OCI-LY7 (cell line): ENCODE measurements around the gene ADAM11. TPM values are rescaled to one million over a fixed set of nuclear protein-coding genes. Genes with fewer than 3 reads are reported as not detected.
A peak's percentile ranks its signal among the peaks of the same experiment; 100 is the strongest.

Experiments
- BruUV-seq: library from RNA; stranded (reverse); fragments of 400-500 nt; replicated peaks from 2 replicates; lab custom pipeline; 2021; lab: Mats Ljungman, UMichigan
- CTCF ChIA-PET: fragments of 300-600 bp; sonication (Branson Sonifier 250); formaldehyde crosslinking; loops from one replicate; lab custom pipeline; 2022; ENCODE audit warnings: antibody characterized with exemption; ENCODE audit not compliant: unreplicated experiment; lab: Charles Lee
- POLR2A ChIA-PET: fragments of 300-600 bp; sonication (Branson Sonifier 250); formaldehyde crosslinking; loops from one replicate; lab custom pipeline; 2022; ENCODE audit warnings: antibody characterized with exemption; lab: Charles Lee
- DNase-seq: peaks from one replicate; pipeline ENCODE4 v3.0.0-alpha.2; 2015; ENCODE audit warnings: low spot score
- H2AFZ ChIP-seq: fragments of 200-600 bp; sonication (generic), shearing (Covaris generic); 2 replicates; pipeline ENCODE4 v1.6.1; 2014; ENCODE audit warnings: mild to moderate bottlenecking, antibody characterized with exemption, low read length, moderate library complexity
- H3K27ac ChIP-seq: fragments of 200-600 bp; sonication (generic); 2 replicates; pipeline ENCODE4 v1.5.1; 2014; ENCODE audit warnings: mixed run types, low read depth, mild to moderate bottlenecking, moderate library complexity, low read length, inconsistent platforms; ENCODE audit not compliant: poor library complexity, severe bottlenecking
- H3K36me3 ChIP-seq: fragments of 200-600 bp; sonication (generic); 2 replicates; pipeline ENCODE4 v1.6.1; 2014; ENCODE audit warnings: mild to moderate bottlenecking, antibody characterized with exemption, low read length, moderate library complexity, mixed read lengths; ENCODE audit not compliant: insufficient read depth
- H3K4me1 ChIP-seq: fragments of 200-600 bp; sonication (generic); 2 replicates; pipeline ENCODE4 v1.5.1; 2014; ENCODE audit warnings: mild to moderate bottlenecking, low read length; ENCODE audit not compliant: insufficient read depth, poor library complexity, severe bottlenecking
- H3K4me2 ChIP-seq: fragments of 200-600 bp; sonication (generic); 2 replicates; pipeline ENCODE4 v1.6.1; 2014; ENCODE audit warnings: mild to moderate bottlenecking, low read length
- H3K4me3 ChIP-seq: fragments of 200-600 bp; sonication (generic); 2 replicates; pipeline ENCODE4 v1.5.1; 2014; ENCODE audit warnings: mild to moderate bottlenecking, low read depth, low read length; ENCODE audit not compliant: poor library complexity, severe bottlenecking
- H3K79me2 ChIP-seq: fragments of 200-600 bp; sonication (generic); 2 replicates; pipeline ENCODE4 v1.6.1; 2016; ENCODE audit warnings: low read depth, mild to moderate bottlenecking, low read length, moderate library complexity, mixed read lengths; ENCODE audit not compliant: insufficient read depth
- H3K9me2 ChIP-seq: fragments of 200-600 bp; sonication (generic); 2 replicates; pipeline ENCODE4 v1.6.1; 2016; ENCODE audit warnings: mild to moderate bottlenecking, low read length, mixed read lengths; ENCODE audit not compliant: insufficient read depth
- H3K9me3 ChIP-seq: fragments of 200-600 bp; sonication (generic); 2 replicates; pipeline ENCODE4 v1.6.1; 2014; ENCODE audit warnings: mild to moderate bottlenecking, mixed run types, low read length, mixed read lengths
- H4K20me1 ChIP-seq: fragments of 200-600 bp; sonication (generic); 2 replicates; pipeline ENCODE4 v1.6.1; 2014; ENCODE audit warnings: mild to moderate bottlenecking, antibody characterized with exemption, low read length, moderate library complexity, mixed read lengths; ENCODE audit not compliant: insufficient read depth
- CTCF ChIP-seq: fragments of 200-600 bp; sonication (generic); conservative IDR thresholded peaks from 2 replicates; pipeline ENCODE4 v1.5.1; 2014; ENCODE audit warnings: mild to moderate bottlenecking, antibody characterized with exemption, low read length, moderate library complexity, mixed read lengths
- EZH2phosphoT487 ChIP-seq: fragments of 200-600 bp; sonication (generic); IDR thresholded peaks from 2 replicates; pipeline ENCODE4 v1.6.1; 2018; ENCODE audit warnings: low read depth, borderline replicate concordance, mild to moderate bottlenecking, mixed run types, antibody characterized with exemption, low read length, moderate library complexity, mixed read lengths
- intact Hi-C: fragments of 100-400 bp; cut with micrococcal nuclease; formaldehyde crosslinking; loops from one replicate; pipeline ENCODE4 v1.10.0; 2022; ENCODE audit not compliant: unreplicated experiment
- total RNA-seq, 2 experiments: library from RNA; depleted of rRNA in 1 of 2; stranded (reverse); fragments of >200 nt in 1 of 2; shearing (Covaris generic) in 1 of 2; gene quantifications; 2 replicates each; pipeline ENCODE4 v1.2.3, GENCODE V29; 2014 to 2022

The ADAM11 gene
- total RNA-seq, 2 experiments from 2014 or later = 1.1 to 3.3 TPM

GRCh38 chr17:44777394-44778348 is 18.9 kb downstream of the ADAM11 start:
- no peak for DNase-seq
- H3K4me3 ChIP-seq = no peak overlapping the region
- no peak for TF ChIP-seq CTCF
- no peak for TF ChIP-seq EZH2phosphoT487
- intact Hi-C loops = no loop called here
- H4K20me1 ChIP-seq = no peaks in the 10 kb centered on the region
- no peaks in the 10 kb centered on the region for H3K36me3 ChIP-seq
- peaks cover 19% of the 10 kb centered on the region for H3K4me1 ChIP-seq
- no peak overlapping the region for H2AFZ ChIP-seq
- no peak overlapping the region for H3K27ac ChIP-seq
- ChIA-PET CTCF (no interaction called here), POLR2A (no interaction called here)
- H3K9me2 ChIP-seq = no peaks in the 10 kb centered on the region
- no peak overlapping the region for H3K4me2 ChIP-seq
- no peaks in the 10 kb centered on the region for H3K79me2 ChIP-seq
- BruUV-seq = no TSS peak
- no peaks in the 10 kb centered on the region for H3K9me3 ChIP-seq

DNA sequence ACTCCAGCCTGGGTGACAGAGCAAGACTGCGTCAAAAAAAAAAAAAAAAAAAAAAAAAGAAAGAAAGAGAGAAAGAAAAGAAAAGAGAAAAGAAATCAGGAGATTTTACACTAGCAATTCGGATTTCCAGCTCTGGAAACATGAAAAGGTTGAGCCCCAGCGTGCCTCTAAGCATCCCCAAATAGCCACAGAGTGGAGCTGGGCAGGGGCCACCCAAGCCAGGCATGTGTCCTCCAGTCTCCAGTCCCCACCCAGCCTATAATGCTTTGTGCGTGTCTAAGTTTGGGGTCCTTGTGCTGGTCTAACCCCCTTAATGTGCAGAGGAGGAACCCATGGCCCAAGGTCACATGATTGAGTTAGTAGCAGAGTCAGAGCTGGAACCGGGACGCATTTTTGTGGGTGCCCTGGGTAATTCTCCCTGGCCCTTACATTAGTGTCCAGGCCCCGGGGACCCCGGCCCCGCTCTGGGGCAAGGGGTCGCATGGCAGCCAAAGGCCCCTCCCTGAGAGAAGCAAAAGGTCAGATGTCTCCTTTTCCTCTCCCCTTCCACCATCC is 19.9 kb downstream of the ADAM11 start:
- intact Hi-C loops = loop anchor here (1.0 kb wide), 2 partner anchors 28 to 87 kb away; no protein-coding TSS in a partner anchor

More for the DNA sequence above, 19.9 kb downstream of the ADAM11 start:
- Histone ChIP-seq H3K4me3 (peak overlapping the region; percentile 55), H3K27ac (no peak overlapping the region), H3K9me3 (no peaks in the 10 kb centered on the region), H3K4me2 (peak overlapping the region; percentile 80), H3K36me3 (no peaks in the 10 kb centered on the region), H4K20me1 (no peaks in the 10 kb centered on the region), H3K79me2 (no peaks in the 10 kb centered on the region), H3K9me2 (no peaks in the 10 kb centered on the region), H2AFZ (peak overlapping the region; percentile 61; the same call in 1 of the 2 replicates), H3K4me1 (peaks cover 19% of the 10 kb centered on the region)
- DNase-seq = no peak
- POLR2A ChIA-PET = interaction anchor here (0.5 to 0.6 kb wide), 2 partner anchors 13 to 154 kb away, joined by 3 read pairs; no protein-coding TSS in a partner anchor
- TF ChIP-seq CTCF (no peak), EZH2phosphoT487 (no peak)
- CTCF ChIA-PET = interaction anchor here (0.6 to 1.3 kb wide), 3 partner anchors 84 to 133 kb away, joined by 4 to 5 read pairs (median 5); no protein-coding TSS in a partner anchor
- no TSS peak for BruUV-seq
